ENCODE data around the gene SDR42E2.

GRCh38 chr16:22220714-22221113 is 58.4 kb downstream of the SDR42E2 start:
- TF ChIP-seq CTCF (conservative IDR thresholded peaks at IDR 0.05; ENCODE audit: low read length) (no peak), EZH2phosphoT487 (IDR thresholded peaks at IDR 0.05; ENCODE audit: borderline replicate concordance, low read depth, low read length) (no peak)
